ENCODE data around the gene ATP1A3.
"Not testable (repeated sequence)": the region's sequence is repeated elsewhere in the genome, so short reads cannot be mapped to it uniquely, and the experiment has no call there.

ATP1A3 gene

DNA sequence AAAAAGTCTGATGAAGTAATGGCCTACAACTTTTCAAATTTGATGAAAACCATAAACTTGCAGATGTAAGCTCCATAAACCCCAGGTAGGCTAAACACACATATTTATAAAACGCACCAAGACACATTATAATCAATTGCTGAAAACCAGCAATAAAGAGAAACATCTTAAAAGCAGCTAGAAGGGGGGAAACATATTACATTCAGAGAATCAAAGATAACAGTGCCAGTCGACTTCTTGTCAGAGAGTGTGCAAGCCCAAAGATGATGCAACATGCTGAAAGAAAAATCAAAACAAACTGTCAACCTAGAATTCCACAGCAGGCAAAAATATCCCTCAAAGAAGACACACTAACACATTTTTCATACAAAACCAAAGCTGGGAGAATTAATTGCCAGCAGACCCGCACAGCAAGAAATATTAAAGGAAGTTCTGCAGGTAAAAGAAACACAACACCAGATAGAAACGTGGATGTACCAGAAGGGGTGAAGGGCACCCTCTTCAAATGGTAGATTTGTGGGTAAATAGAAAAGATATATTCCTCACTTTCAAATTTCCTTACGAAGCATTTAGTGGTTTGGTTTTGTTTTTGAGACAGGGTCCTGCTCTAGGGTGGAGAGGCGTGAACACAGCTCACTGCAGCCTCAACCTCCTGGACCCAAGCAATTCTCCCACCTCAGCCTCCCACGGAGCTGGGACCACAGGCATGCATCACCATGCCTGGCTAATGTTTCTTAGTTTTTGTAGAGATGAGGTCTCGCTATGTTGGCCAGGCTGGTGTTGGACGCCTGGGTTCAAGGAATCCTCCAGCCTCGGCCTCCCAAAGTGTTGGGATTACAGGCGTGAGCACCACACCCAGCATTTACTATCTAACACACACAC, 16.5 kb upstream of the ATP1A3 start:
- DNase-seq: no peak

DNA sequence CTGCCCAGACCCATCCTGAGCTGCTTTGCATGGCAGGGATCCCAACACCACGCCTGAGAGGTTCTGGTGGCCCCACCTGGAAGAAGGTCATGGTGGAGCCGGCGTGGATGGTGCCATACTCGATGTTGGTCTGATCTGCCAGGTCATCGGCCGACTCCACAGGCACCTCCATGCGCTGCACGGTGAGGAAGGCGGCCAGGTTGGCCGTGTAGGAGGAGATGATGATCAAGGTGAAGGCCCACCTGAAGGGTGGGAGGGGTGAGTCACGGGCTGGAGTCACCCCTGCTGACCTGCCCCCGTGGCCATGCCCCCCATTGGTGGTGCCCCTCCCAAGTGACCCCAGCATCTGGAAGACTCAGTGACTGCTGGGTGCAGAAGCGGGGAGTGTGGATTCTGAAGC, 12.5 kb upstream of the ATP1A3 start:
- no peak for DNase-seq

DNA sequence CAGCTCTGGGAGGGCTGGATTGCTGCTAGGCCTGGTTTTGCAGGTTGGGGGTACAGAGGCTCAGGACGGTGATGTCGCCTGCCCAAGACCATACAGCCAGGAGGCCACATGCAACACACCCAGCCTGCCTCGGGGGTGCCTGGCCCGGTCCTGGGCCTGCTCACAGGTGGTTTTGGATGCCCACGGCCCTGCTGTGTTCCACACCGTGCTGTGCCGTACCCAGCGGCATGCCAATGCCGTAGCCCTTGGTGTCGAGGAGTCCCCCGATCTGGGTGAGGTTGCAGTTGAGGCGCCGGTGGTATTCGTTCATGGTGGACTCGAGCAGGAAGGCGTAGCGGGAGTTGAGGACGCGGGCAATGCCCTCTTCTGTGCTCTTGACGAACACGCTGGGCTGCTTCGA, 11.5 kb upstream of the ATP1A3 start:
- DNase-seq: no peak

DNA sequence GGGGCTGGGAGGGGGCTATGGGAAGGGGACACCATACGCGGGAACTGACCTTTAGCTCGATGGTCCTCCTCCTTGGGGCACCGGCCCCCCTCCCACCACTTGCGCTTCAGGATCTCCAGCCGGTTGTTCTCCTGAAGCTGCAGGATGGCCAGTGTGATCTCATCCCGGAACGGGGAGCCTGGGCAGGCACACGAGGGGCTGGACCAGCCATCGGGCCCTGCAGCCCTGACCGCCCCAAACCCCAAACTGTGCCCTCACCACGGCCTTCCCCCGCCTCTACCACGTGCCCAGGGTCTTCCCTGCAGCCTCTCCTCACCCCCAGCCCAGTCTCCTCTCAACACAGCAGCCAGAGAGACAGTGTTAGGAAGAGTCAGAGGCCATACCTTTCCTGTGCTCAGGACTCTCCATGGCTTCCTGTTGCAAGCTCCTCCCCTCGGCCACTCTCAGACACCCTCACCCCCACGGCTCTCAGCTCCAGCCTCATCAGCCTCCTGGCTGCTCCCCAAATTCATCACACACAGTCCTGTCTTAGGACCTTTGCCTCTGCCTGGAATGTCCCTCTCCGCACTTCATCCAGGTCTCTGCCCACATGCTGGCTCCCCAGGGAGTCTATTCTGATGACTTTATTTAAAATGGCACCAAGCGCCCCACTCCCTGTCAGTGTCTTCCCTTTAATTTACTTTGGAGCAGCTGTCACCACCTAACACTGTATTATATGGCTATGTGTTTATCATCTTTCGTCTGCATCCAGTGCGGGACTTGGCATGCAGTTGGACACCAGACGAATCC, 9.7 kb upstream of the ATP1A3 start:
- DNase-seq: no peak

DNA sequence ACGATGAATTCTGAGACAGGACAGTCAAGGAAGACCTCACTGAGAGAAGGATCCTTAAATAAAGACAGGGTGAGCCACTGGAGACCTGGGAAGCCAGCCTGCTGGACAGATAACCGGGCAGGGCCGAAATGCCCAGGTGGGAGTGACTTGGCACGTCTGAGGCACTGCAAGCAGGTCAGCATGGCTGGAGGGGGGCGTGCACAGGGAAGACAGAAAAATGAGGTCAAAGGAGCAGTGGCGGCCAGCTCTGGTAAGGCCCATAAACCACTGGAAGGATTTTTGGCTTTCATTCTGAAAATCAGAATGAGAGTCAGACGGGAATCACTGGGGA, 5.8 kb upstream of the ATP1A3 start:
- no peak for DNase-seq

DNA sequence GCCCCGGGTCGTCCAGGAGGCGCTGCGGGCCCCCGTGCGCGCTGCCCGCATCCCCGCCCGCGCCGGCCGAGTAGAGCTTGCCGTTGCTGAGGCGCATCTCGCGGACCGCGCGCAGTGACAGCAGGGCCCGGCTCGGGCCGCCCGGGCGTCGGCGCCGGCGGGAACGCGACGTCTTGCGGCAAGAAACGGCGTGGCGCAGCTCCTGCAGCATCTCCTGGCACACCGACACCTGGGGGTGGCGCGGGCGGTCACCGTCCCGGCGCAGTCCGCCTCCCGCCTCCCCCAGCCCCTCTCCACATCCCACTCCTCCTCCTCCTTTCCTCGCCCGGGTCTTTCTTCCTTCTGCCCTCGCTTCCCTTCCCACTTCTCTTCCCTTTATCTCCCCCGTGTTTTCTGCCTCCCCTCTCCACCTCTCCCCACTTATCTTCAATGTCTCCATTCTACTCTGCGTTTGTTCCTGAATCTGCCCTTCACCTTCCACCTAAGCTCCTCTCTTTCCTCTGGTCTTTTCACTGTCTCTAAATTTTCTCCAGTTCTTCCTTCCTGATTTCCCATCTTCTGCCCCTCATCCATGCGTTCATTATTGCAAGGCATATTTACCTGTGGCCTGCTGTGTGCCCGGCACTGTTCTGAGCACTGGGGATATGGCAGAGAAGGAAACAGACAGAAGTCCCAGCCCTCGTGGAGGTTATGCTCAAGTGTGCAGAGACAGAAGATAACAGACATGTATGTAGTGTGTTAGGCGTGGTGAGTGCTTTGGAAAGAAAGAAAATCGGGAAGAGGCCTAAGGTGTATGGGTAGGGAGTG, 5.2 kb upstream of the ATP1A3 start:
- no peak for DNase-seq

DNA sequence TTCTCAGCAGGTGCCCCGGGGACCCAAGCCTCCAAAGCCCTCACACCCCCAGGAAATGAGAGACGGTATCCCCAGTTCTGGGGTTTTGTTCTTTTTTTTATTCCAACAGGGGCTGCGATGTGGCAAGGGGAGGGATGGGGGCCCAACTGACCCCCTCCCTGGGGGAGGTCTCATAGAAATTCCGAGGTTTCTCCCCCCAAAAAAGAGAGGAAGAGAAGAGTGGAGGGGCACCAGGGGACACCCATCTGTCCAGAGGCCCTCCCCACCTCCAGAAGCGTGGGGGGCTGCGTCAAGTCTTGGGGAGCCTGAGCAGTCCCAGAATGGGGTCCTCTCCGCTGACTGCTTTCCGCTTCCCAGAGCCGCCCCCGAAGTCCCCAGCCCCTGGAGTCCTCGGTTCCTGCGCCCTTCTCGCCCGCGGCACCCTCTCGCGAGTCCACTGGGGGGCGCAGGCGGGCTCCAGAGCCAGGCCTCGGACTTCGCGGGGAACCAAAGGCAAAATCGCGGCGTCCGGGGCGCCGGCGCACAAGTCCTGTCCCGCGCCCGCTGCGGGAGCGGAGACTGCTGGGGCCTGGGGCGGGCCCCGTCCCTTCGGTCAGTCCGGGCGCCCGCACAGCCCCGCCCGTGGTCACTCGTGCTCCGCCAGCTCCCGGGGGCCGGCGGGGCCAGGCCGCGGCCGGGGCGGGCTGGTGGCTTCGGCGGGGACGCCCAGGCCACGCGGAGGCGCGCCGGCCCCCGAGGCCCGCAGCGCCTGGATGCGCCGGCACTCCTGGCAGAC, 4.4 kb upstream of the ATP1A3 start:
- no peak for DNase-seq

DNA sequence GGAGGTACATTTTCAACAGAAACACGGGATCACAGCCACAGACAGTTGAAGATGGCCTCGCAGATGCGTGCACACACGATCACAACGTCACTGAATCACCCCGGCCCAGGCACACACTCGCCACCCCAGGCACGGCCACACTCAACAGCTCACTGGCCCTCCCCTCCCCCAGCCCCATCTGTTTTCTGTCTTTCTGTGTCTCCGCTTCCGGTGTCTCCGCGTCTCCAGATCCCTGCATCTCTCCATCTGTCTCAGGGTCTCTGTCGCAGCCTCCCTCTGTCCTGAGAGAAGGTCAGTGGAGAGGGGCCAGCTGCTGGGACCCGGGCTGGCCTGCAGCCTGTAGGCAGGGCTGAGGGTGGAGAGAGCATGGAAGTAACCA, 3.8 kb upstream of the ATP1A3 start:
- DNase-seq: no peak

DNA sequence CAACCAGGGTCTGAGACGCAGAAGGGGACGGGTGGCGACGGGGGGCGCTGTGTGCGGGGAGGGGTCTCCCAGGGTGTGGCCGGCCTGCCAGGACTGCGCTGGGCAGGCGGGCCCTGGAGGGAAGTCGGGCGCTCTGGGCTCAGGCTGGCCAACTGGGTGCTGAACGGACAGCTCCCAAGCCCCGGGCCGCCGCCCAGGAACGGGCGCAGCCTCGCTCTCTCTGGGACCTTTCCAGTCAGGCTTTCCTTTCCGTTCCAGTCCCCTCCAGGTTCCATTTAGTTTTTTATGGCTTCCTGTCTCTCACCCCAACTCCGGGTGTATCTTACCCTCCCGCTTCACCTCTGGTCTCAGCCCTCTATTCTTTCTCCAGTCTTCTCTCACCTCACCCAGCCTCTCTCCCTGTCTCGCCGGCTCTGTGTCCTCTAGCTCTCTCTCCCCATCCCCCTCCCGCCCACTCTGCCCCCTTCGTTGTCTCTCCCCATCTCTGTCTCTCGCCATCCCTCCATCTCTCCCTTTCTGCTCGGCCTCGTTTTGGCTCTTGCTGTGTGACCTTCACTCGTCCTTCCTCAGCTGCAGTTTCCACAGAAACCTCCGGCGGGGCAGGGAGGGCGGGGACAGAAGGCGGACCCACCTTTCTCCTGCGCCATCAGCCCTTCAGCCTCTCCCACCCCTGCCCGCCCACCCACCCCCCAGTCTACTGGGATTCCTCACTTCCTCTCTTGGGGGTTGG, 3.3 kb upstream of the ATP1A3 start:
- DNase-seq: no peak

DNA sequence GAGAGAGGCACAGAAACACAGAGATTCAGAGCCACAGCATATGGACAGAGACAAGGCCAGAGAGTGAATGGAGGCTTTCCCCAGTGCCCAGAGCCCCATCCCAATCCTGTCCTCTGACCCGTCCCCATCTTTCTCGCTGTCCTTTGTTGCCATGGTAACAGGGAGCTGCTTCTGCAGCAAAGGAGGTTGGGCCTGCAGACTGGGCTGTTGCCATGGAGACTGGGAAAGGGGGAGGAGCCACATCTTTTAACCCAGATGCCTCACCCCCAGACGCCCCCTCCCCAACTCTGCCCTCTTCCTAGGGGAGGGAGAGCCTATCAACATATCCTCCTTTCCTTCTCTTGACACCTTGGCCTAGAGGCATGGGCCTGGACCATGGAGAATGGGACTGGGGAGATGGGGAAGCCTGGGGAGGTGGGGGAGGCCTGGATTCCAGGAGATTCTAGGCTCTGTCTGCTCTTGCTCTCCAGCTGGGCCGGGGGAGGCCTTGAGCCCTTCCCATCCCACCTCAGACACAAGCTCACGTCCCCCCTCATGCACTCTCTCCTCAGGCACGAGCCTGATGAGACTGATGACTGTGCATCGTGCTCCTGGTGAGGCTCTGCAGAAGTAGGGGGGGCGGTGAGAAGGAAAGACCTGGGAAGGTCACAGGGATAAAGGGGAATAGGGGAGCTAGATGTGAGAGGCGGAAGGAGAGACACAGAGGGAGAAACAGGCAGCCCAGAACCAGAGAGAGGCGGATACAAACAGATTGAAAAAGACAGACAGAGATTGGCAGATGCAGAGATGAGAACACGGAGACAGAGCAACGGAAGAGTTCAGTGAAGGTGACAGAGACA, 2.1 kb upstream of the ATP1A3 start:
- no peak for DNase-seq

DNA sequence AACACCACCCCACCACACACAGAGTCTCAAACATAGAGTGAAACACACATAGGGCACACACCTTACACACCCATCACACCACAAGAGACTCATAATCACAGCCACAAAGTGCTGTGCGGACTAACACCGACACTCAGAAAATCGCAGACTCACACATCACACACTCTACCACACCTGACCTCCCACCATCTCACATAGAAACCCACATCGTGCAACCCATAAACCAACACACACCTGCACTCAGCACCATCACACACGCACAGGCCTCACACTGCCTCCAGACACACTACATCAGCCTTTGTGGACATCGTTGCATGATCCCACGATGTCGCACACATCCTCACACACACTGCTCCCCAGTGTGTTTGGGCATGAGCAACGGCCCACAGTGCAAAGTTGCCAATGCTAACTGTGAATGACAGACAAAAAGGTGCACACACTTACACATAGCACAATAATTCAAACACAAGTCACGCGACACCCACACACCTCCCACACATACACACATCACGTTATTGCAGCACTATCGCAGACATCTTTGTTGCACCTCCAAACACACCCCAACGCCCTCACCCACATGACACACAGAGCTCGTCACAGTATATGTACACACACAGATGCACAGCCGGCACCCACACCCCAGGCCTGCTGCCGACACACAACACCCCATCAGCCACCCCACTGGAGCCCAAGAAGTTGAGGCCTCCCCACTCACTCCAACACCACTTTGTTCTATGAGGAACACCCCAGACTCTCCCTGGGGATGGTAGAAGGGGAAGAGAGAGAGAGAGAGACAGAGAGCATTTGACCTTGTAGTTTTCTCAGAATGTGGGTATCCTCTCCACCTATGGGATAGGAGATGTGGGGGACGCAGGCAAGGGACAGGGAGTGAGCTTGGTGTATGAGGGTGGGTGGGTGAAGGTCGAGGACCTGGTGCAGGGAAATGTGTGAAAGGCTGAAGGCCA, 1.2 kb upstream of the ATP1A3 start:
- DNase-seq: no peak

DNA sequence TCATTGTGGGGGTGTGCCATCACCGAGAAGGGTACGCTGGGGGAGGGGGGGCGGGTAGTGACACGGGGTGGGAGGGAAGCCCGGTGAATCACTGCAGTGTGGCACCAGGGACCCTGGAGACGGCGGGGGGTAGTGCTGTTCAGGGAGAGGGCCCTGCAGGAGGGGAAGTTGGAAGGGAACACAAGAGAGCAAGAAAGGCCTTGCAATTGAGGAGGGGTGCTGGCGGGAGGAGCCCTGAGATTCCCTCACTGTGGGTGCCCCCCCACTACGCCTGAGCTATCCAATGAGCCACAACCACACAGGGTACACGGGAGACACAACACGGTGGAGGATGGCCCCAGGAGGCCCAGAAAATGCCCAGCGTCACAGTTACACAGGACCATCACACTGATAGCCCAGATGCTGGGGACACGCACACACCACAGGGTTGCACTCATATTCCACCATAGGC, 516 bp upstream of the ATP1A3 start:
- no peak for DNase-seq

DNA sequence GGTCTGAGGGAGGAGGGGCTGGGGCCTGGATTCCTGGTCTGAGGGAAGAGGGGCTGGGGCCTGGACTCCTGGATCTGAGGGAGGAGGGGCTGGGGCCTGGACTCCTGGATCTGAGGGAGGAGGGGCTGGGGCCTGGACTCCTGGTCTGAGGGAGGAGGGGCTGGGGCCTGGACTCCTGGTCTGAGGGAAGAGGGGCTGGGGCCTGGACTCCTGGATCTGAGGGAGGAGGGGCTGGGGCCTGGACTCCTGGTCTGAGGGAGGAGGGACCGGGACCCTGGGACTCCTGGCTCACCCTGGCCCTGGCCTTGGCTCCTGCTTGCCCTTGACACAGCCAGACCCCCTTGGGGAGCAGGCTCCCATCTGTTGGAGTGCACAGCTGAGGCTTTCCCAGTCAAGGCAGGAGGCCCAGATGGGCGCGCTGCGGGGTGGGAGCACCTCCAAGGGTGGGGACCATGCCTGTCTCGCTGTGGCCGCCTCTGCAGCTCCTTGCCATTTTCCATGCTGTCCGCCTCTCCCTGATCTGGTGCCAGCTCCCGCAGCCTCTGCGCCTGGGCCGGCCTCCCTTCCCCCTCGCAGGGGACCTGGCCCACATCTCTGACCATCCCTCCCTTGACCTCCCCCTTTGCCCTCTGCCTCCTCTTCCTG, 2.0 kb downstream of the ATP1A3 start:
- DNase-seq: not testable (repeated sequence)

DNA sequence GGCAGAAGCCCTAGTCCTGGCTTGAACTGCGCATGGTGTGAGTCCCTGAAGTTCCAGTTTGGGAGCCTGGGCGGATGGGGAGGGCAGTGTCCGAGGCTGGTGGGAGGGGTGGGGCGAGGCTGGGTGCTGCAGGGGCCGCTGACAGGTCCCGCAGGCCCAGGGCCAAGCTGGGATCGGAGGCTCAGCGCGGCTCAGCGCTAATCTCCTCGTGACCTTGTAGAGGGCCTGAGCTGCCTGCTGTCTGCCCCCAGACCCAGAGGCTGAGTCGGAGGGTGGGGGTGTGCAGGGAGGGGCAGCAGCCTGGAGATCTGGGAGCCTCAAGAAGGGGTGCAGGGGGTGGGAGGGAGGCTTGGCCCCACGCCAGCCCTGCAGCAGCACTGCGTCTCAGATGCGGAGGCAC, 3.0 kb downstream of the ATP1A3 start:
- DNase-seq: no peak

DNA sequence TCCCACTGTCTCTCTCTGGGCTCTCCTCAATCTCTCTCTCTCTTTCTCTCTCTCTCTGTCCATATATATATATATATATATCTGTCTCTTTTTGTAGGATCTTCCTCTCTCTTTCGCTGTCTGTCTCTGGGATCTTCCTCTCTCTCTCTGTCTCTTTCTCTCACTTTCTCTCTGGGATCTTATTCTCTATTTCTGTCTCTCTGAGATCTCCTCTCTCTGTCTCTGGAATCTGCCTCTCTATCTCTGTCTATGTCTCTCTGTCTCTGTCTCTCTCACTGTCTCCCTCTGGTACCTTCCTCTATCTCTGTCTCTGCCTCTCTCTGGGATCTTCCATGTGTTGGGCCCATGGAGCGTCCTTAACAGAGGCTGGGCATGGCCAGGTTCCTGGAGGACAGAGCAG, 3.4 kb downstream of the ATP1A3 start:
- no peak for DNase-seq

DNA sequence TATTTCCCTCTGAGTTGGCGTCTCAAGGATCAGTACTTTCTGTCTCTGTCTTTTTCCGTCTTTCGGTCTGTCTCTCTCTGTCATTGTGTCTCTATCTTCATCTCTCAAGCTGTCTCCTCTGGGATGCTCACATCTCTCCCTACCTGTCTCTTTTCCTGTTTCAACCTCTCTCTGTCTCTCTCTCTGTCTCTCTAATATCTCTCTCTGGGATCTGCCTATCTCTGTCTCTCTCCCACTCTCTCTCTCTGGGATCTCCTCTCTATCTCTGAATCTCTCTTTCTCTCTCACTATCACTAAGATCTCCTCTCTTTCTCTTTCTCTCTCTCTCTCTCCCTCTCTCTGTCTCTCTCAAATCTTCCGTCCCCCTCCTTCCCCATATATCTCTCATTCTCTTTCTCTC, 4.0 kb downstream of the ATP1A3 start:
- DNase-seq: no peak

DNA sequence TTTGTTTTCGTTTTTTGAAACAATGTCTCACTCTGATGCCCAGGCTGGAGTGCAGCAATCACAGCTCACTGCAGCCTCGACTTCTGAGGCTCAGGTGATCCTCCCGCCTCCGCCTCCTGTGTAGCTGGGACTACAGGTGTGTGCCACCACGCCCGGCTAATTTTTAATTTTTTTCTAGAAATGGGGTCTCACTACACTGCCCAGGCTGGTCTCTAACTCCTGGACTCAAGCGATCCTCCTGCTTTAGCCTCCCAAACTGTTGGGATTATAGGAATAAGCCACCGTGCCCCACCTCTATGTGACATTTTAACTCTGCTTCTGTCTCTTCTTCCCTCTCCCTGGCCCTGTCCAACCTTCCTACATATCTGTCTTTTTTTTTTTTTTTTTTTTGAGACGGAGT, 5.1 kb downstream of the ATP1A3 start:
- no peak for DNase-seq

DNA sequence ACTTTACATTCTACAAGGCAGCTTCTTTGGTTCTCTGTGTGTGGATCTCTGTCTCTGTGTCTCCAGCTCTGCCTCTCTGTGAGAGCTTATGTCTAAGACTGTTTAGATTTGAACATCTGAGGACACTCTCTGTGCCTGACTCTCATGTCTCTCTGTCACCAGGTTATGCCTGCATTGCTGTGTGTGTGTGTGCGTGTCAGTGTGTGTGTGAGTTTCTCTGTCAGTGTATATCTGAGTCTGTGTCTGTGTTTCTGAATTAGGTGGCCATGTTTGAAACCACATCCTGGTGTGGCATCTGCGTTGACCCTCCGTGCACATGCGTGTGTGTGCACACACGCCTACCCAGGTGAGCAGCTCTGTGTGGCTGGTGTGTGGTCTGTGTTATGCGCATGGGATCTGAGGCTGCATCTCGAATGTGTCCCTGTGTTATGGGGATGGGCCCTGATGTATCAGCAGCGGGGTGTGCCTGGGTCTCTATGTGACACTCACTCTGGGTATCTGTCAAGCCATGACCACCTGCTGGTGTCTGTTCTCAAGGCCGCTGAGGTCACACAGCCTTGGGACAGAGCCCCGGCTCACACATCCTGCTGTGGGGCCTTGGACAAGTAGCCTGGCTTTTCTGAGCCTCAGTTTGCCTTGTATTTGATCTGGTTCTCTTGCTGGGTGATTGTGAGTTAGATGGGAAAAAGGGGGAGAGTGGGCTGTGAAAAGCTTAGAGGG, 6.7 kb downstream of the ATP1A3 start:
- no peak for DNase-seq

DNA sequence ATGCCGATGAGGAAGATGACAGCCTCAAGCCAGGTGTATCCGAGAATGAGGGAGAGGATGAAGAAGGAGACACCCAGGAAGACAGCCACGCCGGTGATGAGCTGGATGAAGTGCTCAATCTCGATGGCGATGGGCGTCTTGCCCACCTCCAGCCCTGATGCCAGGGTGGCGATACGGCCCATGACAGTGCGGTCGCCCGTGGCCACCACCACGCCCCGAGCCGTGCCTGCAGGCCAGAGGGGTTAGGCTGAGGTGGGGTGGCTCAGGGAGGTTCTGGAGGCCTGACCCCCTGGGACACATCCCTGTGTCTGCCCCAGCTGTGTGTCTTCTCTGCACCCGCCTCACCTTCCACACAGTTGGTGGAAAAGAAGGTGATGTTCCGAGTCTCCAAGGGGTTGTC, 9.1 kb downstream of the ATP1A3 start:
- no peak for DNase-seq
